GM21528 (cell line): ENCODE measurements around the gene SSTR4.

ENCODE experiments used
- ATAC-seq: cut with Tn5 transposase; IDR thresholded peaks from one replicate; pipeline ENCODE4 v1.9.1; 2021; ENCODE audit warnings: mild to moderate bottlenecking, moderate library complexity; ENCODE audit not compliant: unreplicated experiment, low FRiP score

SSTR4 gene

GRCh38 chr20:23061734-23062561 lies 26.8 kb downstream of the SSTR4 start:
- ATAC-seq: no peak

DNA sequence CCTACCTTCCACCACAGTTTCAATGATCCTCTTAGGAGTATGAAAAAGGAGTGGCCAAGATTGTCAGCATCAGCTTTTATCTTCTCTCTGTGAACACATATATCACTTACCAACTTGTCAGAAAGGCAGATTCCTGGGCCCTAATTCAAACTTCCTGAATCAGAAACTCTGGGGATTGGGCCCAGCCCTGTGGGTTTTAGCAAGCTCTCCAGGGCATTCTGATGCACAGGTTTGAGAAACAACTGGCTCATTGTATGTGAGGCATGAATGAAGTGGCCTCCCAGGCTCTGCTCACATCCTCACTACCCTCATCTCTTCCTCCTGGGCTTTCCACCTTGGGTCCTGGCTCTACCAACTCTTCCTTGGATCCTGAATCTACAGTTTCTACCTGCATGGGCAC lies 27.5 kb downstream of the SSTR4 start:
- ATAC-seq: no peak

- no peak for ATAC-seq
Observed at GRCh38 chr20:23063168-23063567, 28.1 kb downstream of the SSTR4 start.

- ATAC-seq: no peak
Observed at GRCh38 chr20:23063581-23063980, 28.5 kb downstream of the SSTR4 start.

GRCh38 chr20:23065266-23066201 lies 30.4 kb downstream of the SSTR4 start:
- ATAC-seq: no peak

- no peak for ATAC-seq
Observed at GRCh38 chr20:23066772-23067171, 31.7 kb downstream of the SSTR4 start.

GRCh38 chr20:23068283-23068682 lies 33.2 kb downstream of the SSTR4 start:
- ATAC-seq: no peak

GRCh38 chr20:23069108-23069507 lies 34.0 kb downstream of the SSTR4 start:
- ATAC-seq: no peak

DNA sequence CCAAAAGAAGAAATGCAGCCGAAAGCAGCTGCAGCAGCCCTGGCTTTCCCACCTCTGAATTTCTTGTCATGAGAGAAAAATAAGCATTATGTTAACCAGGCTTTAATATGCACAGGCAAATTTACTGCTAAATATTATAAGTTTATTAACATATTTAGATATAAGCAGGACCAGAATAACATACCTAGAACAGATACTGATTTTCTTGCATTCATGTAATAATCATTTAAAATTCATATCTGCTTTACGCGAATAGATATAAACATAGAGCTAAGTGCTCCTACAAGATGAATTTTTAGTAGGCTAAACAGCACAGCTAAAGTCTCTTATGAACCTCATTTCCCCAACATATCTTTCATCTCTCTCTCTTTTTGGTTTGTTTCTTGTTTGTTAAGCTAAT lies 36.3 kb downstream of the SSTR4 start:
- no peak for ATAC-seq

GRCh38 chr20:23071996-23072395 lies 36.9 kb downstream of the SSTR4 start:
- no peak for ATAC-seq

DNA sequence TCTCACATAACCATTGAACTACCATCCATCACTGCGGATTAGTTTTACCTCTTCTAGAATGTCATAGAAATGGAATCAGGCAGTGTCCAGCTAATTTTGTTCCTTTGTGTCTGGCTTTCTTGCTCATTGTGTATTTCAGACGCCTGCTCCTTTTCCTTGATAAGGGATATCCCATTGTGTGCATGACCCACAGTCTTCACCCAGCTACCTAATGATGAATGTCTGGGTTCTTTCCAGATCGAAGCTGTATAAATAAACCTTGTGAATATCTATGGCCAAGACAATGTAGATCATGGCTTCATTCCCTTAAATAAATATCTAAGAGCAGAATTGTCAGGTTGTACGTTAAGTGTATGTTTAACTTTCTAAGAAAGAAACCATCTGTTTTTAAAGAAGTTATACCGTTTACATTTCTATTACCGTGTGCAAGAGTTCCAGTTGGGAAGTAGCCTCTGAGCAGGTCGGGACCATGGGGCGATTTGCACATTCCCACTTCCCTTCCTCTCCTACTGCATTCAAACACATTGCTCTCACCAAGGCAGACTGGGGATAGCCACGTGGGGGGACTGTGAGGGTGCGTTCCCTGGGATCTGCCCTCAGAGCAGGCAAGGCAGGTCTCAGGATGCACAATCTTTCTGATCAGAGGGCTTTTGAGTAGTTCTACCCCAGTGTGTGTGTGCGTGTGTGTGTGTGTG lies 37.9 kb downstream of the SSTR4 start:
- ATAC-seq: no peak

DNA sequence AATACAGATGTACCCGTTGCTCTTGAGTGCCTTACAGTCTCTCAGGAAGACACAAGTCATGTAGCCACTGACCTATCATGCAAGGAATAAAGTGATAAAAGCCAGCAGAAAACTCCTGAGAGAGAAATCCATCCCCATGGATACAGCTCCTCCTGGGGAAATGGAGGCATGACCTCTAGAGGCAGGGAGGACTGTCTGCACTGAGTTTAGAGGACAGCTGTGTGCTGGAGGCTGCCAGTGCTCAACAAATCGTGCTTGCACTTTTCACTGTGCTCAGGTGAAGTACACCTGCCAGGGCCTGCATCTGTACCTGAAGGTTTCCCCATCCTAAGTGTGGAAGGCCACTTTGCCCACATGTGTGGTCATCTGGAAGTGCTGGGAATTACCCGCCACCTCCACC lies 38.9 kb downstream of the SSTR4 start:
- no peak for ATAC-seq

DNA sequence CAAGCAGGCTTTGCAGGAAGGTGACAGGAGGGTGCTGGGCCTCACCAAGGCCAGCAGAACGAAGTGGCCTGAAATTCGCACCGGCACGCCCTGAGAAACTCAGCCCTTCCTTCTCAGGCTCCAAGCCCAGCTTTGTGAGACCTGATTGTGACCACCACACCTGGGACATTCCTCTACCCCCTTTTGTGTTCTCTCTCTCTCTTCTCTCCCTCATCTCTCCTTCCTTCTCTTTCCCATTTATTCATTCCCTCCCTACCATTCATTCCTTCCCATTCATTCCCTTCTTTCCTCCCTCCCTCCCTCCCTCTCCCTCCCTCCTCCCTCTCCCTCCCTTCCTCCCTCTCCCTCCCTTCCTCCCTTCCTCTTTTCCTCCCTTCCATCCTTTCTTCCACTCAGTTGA lies 42.2 kb downstream of the SSTR4 start:
- no peak for ATAC-seq

GRCh38 chr20:23078351-23079015 lies 43.4 kb downstream of the SSTR4 start:
- ATAC-seq: no peak

DNA sequence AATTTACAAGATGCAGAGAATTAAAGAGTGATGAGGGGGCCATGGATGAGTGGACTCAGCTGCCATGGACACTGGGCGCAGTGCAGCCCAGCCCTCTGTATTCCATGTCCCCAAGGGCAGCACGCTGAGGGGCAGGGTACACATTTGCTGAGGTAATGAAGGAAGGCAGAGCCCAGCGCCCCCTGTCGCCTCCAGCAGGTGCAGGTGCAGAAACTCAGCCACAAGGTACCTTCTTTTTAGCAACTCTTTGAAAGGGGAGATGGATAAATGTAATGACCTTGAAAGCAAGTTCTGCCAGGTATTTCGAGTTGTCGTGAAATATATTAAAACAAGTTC lies 43.9 kb downstream of the SSTR4 start:
- no peak for ATAC-seq

GRCh38 chr20:23079926-23080325 lies 44.8 kb downstream of the SSTR4 start:
- no peak for ATAC-seq

- ATAC-seq: no peak
Observed at GRCh38 chr20:23080521-23080920, 45.4 kb downstream of the SSTR4 start.

DNA sequence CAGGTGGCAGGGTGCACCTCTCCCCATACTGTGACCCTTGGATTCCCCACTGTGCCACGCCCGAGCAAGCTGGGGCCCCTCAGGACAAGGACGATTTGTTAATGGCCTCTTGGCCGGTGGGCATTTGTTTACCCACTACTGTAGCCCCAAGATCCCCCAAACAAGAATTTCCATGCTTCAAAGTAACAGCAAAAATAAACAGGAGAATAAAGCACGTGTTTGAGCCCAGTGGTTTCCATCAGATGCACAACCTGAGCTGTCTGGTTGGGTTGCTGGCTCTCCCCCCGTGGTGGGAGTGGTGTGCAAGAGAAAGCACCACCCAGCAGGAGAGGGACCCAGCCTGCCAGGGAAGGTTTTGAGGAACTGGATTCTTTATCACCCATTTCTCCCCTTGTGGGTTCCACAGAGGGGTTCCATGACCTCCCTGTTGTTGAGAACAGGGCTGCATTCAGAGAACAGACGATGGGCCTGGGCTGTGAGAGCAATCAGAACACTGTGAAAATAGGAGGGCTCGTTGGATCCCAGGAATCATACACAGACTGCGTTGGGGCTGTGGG lies 46.2 kb downstream of the SSTR4 start:
- no peak for ATAC-seq

- ATAC-seq: no peak
Observed at GRCh38 chr20:23082846-23083552, 47.9 kb downstream of the SSTR4 start.
